GM19324 (cell line): ENCODE data around the gene CCNE1.

Source experiments
- ATAC-seq: cut with Tn5 transposase; IDR thresholded peaks from one replicate; pipeline ENCODE4 v1.9.1; 2021; ENCODE audit warnings: mild to moderate bottlenecking, moderate library complexity; ENCODE audit not compliant: unreplicated experiment, low FRiP score

The CCNE1 gene

DNA sequence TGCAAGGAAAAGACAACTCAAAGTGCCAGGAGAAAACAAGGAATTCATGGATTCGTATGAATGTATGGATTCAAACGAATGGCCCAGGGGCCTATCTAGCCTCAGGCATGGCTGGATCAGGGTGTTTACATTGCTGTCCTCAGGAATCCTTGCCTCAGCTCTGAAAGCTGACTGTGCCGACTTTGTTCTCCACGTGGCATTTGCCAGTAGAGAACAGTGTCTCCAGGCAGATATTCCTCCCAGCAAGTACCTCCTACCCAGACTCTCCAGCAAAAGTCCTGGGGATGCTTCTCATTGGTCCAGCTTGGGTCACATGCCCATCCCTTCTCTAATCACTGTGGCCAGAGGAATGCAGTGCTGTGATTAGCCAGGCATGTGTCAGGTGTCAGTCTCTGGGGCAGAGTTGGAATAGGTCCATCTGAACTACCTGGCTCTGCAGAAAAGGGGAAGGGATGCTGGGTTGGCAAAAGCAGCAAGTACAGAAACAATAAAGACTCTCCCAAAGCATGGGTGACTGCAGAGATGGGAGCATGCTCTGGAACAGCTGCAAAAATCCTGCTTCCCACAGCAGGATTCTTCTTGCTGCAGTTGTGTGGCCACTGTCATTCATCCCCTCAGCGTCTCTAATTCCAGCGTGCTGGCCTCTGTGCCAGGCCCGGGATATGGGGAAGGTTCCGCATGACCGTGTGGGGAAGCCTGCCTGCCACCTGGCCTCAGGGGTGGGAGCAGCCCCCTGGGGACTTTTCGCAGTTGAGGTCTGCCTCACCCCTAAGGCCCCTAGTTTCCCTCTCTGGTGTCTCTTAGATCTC is 30.0 kb downstream of the CCNE1 start:
- ATAC-seq, result no peak

DNA sequence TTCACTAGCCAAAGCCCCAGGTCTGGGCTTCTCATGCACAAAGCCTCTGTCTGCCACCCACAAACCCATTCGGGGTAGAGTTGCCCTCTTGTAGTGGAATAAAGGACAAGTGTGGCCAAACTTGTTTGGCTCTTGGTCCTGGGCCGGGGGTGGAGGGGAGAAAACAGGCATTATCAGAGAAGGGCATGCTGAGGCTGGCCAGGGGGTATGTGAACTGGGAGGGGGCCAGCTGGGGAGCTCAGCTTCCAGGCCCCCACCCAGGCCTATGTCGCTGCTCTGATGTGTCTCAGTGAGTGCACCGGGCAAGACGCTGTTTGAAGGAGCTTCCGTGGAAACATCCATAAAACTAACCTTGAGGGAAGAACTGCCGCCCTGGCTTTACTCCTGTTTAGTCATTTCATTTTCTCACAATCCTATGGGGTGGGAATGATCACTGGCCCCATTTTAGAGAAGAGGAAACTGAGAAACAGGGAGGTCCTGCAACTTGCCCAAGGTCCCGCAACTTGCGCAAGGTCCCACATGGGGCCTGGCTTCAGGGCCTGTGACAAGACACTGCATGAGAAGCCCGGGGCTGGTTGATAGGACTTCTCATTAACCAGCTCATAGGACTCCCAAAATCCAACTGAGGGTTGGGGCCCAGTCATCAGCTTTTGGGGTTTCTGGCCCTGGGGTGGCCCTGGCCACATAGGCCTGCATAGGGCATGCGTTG is 30.8 kb downstream of the CCNE1 start:
- ATAC-seq, result no peak

DNA sequence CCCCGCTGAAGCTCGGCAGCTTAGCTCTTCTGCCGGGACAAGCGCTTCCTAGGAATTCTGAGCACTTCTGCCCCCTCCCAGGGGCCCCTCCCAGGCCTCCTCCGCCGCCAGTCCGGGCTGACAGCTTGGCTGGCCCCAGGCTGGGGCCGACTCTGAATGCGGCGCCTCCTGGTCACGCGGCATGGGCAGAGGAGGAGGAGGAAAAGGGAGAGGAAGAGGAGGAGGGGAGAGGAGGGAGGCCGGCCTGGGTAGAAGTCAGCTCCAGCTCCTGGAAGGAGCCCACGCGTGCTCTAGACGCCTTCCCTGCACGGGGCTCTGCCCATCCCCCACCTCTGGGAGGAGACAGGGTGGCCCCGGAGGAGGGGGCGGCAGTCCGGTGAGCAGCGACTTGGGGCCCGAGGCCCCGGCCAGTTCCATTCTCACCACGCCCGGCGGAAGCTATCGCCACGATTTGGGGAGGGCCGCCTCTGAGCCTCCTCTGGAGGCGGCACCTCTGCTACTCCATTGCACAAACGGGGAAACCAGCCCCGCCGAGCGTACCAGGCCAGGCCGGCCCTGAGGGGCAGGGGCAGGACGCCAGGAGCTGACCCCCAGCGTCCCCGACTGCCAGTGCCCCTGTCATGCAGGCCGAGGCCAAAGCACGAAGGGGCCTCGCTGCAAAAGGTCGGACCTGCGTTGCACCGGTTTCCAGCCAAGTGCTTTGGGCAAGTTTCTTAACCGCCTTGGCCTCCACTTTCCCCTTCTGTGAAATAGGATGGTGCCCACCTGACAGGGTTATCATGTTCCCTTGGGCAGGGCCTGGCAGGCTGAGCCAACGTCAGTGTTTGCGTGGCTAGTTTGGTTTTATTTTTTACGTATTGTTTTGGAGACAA is 31.6 kb downstream of the CCNE1 start:
- ATAC-seq, result no peak

DNA sequence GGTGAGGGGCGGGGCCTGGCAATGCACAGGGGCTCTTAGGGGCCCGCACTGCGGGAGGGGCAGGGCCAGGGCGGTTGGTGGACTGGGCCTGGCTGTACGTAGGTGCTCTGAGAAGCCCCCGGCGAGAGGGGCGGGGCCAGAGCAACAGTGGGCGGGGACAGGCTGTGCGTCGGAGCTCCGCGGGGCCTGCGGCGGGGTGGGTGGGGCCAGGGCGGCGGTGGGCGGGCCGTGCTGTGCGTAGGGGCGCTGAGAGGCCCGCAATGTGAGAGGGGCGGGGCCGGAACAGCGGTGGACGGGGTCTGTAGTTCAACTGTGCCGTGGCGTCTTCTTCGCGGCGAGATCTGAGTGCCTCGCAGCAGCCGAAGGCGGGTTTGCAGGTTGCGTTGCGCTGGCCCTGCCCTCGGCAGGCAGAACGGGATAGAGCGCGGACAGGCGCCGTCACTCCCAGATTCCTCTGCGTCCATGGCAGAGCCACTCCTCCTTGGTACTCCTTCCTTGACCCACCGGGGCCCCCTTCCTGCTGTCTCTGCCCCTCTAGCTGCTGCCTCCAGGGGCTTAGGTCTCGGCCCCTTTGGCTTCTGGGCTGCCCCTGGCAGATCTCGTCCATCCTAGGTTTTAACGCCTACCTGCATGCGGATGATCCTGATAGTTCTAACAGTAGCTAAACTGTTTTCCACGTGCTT is 33.2 kb downstream of the CCNE1 start:
- ATAC-seq, result peak; percentile 77

DNA sequence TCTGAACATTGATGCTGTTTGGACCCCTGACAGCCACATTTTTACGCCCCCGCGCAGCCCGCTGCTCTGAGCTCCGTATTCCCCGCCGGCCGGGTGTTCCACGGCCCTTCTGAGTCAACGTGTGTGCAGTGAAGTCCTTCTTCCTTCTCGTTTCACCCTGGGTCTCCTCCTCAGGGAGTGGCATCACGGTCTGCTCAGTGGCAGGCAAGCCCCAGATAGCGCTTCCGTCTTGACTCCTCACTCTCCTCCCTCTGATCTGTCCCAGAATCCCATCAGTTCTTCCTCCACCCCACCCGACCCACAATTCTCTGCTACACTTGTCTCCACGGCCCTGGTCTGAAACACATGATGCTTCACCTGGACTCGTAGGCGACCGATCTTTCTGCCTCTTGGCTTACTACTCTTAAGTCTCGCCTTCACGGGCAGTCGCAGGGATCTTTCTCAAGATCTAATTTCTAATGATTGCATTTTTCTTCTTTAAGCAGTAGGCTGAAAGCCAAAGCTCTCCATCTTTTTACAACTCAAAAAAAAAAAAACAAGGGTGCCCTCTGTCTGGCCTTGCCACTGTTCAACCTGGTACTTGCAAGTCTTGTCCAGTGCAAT is 33.9 kb downstream of the CCNE1 start:
- no peak for ATAC-seq

DNA sequence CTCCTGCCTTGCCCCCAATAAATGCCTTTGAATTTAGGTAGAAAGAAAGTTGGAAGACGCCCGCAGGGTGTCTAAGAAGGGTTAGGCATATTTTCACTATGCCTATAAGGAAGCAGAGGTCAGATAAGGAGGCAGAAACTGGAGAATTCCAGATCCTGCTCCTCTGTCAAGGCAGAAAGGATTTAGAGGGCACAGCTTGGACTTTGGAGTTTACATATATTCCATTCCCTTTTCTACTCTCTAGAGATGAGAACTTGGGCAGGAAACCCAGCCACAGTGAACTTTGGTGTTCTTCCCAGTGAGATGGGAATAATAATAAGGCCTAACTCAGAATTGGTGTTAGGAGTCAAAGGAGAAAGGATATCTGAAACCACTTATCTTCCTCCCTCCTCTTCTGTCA is 37.4 kb downstream of the CCNE1 start:
- ATAC-seq, result no peak

DNA sequence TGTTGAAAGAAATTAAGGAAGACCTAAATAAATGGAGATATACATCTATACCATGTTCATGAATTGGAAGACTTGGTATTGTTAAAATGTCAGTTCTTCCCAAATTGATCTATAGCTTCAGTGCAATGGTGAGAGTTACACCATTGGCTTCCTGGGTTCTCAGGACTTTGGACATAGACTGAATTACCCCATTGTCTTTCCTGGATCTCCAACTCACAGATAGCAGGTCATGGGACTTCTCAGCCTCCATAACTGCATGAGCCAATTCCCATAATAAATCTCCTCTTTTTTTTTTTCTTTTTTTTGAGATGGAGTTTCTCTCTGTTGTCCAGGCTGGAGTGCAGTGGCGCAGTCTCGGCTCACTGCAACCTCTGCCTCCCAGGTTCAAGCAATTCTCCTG is 38.7 kb downstream of the CCNE1 start:
- ATAC-seq, result no peak

DNA sequence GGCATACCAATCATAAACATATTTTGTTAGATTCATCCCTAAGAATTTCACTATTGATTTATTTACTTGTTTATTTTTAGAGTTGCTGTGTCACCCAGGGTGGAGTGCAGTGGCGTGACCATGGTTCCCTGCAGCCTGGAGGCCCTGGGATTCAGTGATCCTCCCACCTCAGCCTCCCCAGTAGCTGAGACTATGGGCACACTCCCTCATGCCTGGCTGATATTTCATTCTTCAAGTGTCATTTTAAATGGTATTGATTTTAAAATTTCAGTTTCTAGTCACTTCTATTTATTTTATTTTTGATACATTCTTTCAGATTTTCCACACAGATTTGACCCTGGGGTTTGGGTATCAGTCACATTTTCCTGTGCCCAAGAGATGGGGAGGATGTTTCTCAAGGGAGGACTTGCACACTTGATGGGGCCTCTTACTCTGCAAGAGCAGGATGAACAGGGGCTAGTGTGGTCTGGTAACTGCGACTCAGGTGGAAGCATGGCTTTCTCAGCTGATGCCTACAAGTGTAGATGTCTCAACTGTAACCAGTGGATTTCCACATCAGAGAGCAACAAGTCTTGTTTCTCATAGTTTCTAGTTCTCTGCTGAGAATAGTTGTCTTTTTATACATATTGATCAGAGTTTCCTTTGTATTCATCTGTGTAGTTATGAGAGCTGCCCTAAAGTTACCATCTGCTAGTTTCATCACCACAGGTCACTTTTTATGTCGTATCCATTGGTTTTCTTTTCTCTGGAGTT is 40.2 kb downstream of the CCNE1 start:
- ATAC-seq, result no peak

DNA sequence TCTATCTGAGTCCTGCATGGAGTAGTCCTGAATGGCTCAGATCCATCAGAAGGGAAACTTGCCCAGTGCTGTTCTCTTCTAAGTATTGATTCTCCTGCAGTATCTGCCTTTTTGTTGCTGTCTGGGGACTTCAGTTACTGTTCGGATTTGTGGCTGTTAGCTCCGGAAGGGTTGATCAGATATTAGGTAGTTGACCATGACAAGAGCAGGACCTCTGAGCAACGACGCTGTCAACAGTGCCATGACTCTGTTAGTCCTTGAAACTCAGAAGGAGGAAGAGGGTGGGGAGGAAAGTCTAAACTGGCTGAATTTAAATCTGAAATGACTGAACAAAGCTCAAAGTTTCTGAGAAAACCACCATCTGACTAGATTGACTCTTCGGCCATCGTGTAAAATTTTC is 42.2 kb downstream of the CCNE1 start:
- ATAC-seq, result no peak

DNA sequence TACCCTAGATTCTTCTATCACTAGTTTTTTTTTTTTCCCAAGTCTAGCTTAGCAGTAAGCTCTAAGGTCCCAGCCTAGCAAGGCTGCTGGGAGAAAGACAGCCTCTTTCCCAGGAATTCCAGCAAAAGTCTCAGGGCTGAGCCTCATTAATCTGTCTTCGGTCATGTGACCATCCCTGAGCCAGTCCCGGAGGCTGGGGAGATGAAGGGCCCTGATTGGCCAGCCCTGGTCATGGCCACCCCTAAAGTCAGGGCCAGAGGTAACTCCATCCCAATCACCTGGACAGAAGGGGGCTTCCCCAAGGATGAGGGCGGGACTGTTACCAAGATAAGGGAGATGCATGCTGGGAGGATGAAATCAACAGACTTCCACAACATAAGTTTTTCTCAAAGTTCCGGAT is 43.3 kb downstream of the CCNE1 start:
- no peak for ATAC-seq

DNA sequence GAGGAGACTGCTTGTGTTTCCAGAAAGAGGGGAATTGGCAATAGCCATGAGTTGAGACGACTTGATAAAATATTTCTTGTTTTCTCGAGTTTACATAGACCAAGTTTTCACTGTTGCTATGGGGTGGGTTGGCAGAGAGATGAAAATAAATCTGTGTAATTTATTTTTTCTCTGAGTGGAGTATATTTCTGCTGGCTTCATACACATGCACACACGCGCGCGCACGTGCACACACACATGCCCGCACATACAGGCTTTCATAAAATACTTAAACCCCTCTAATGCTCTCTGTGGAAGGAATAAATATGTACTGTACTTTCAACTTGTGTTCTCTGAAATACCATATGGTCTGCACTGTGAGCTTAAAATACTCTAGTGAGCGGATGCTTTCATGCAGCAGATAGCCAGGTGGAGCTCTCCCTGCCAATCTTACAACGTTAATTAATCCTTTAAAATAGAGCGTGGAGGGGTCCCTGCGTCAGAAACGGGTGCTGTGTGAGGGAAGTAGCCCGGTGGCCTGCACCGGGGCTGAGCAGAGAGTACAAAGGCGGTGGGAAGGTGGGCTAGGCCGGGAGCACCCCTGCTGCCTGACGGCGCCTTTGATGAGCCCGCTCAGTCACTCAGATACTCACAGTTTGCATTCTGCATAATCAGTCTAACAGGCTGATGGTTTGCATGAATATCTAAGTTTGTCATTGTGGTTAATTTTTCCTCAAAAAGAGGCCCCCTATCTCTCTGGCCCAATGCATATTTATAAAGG is 44.1 kb downstream of the CCNE1 start:
- ATAC-seq, result no peak

DNA sequence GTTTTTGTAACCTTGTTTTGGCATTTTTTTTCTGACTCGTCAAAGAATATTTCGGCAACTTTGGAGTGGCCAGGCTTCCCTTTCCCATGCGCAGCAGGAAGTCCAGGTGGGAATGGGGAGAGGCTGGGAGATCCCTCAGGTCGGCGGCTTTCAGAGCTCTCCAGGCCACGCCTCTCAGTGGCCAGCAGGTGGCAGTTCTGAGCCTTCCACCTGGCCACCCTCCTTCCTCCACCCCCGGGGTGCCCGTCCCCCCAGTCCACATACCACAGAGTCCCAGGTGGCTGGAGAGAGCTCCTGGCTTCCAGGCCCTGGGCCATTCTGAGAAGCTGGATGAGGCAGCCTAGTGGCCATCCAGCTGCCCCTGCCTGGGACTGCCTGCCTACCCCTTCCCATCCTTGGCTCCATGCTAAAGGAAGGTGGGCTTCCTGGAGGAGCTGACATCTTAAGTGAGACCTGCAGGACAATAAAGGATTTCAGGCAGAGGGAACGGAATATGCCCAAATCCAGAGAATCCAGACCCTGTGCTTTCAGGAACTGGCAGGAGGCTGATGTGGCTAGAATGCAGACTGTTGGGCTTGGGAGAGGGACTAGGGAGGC is 46.3 kb downstream of the CCNE1 start:
- no peak for ATAC-seq

DNA sequence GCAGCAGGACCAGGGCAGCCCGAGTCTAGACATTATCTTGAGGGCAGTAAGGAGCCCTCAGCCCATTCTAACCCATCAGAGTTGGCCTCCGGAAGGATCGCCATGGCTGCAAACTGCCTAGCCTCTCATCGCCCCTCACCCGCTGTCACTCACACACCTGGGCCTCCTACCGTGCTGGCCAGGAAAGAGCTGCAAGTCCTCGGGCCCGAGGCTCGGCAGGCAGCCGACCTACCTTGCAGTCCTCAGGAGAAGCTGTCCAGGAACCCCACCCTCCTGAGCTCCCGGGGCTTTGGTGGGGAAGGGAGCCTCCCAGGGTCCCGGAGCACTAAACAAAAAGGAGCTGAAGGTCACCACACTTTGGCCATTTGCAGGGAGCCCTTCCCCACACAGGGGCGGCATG is 46.8 kb downstream of the CCNE1 start:
- no peak for ATAC-seq

DNA sequence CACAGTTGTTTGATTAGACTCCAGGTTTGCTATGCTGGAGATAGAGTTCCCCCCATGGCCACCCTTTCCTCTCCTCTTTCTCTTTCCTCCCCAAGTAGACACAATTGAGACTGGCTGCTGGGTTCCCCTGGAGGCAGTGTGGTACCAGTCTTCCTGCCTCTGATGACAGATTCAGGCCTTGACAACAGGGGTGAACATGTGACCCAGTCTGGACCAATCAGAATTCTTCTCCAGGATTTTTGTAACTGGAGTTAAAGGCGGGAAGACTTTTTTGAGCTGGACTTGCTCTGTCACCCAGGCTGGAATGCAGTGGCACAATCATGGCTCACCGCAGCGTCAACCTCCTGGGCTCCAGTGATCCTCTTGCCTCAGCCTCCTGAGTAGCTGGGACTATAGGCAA is 48.7 kb downstream of the CCNE1 start:
- no peak for ATAC-seq

DNA sequence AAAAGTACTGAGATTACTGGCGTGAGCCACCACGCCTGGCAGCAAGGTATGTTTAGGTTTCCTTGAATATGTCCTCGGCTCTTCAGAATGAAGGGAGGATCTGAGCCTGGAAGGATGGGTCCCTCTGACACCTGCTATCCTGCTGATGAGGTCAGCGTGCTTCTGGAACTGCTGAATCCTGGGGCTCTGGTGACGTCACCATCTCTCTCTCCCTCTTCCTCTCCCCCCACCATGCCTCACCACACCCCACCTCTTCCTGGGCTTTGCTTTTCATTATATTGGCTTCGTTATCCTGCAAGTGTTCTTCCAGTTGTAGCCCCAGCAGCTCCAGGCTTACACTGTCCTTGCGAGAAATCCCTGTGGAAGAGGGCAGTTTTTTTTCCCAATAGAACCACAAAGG is 49.8 kb downstream of the CCNE1 start:
- no peak for ATAC-seq

DNA sequence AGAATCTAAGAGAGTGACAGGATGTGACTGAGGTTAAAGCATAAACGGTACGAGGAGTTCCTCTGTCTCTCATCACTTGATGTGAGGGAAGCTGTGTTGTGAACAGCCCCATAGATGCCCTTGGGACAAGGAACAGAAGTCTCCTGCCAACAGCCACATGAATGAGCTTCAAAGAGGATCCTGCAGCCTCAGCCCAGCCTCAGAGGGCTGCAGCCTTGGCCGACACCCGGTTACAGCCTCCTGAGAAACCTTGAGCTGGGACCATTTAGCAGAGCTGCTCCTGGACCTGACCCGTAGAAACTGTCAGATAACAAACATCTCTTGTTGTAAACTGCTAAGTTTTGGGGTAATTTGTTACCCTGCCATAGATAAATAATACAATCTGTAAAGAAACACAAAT is 54.2 kb downstream of the CCNE1 start:
- no peak for ATAC-seq

DNA sequence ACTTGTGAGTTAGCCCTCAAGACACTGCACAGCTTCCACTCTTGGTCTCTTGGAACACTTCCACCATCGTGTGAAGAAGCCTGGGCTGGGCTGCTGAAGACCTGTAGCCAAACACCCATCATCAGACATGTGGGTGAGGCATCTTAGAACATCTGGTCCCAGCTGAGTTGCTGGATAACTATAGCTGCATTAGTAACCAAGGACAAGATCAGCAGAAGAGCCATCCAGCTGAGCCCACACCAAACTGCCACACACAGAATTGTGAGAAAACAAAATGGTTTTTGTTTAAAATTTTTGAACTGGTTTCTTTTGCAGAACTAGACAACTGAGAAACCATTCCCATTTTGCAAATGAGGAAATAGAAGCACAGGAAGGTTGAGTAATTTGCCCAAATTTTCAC is 56.2 kb downstream of the CCNE1 start:
- no peak for ATAC-seq

DNA sequence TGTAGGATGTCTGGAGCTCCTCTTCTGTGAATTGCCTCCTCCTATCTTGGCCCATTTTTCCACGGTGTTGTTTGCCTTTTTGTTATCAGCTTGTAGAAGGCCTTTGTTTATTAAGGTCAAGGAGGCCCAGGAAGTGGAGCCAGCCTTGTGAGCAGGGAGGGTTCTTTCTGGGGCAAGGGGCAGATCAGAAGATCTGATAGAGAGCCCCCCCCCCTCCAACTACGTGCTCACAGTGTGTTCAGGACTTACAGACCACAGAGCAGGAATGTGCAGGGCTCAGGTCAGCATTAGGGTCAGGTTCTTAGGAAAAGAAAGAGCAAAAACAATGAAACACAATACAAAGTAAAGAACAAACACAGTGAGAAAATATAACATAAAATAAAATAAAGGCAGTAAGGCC is 59.4 kb downstream of the CCNE1 start:
- no peak for ATAC-seq
